ENCODE results near the gene VRK3. TPM values are rescaled to one million over a fixed set of nuclear protein-coding genes. Genes with fewer than 3 reads are reported as not detected.

Gene VRK3
- total RNA-seq, 1 experiment from 2014 or later, result 46.3 TPM

DNA sequence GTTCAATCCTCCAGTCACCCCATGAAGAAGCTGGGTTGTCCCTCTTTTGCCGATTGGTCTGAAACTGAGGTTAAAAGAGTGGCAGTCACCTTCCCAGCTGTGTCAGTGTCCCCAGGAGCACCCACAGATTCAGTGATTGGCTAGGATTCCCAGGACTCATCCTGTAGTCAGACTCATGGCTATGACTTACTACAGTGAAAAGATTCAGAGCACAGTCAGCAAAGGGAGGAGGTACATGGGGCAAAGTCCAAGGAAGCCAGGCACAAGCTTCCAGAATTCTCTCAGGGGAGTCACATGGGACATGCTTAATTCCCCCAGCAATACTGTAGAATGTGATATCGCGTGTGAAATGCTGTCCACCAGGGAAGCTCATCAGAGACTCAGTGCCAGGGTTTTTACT lies 14.8 kb upstream of the VRK3 start:
- Mint-ChIP-seq H3K36me3 (ENCODE audit: insufficient read depth, unreplicated experiment) (peaks cover 76% of the 10 kb centered on the region), H3K4me1 (ENCODE audit: low read depth, unreplicated experiment) (peaks cover 7% of the 10 kb centered on the region), H3K27me3 (ENCODE audit: insufficient read depth, unreplicated experiment) (no peaks in the 10 kb centered on the region), H3K27ac (ENCODE audit: unreplicated experiment) (no peak overlapping the region), H3K9me3 (ENCODE audit: unreplicated experiment) (peaks cover 33% of the 10 kb centered on the region), H3K4me3 (ENCODE audit: unreplicated experiment) (no peak overlapping the region)
- CTCF ChIA-PET, result no interaction called here
- POLR2A ChIA-PET, result no interaction called here
- DNase-seq, result no peak
- TF ChIP-seq, protein P1, sequence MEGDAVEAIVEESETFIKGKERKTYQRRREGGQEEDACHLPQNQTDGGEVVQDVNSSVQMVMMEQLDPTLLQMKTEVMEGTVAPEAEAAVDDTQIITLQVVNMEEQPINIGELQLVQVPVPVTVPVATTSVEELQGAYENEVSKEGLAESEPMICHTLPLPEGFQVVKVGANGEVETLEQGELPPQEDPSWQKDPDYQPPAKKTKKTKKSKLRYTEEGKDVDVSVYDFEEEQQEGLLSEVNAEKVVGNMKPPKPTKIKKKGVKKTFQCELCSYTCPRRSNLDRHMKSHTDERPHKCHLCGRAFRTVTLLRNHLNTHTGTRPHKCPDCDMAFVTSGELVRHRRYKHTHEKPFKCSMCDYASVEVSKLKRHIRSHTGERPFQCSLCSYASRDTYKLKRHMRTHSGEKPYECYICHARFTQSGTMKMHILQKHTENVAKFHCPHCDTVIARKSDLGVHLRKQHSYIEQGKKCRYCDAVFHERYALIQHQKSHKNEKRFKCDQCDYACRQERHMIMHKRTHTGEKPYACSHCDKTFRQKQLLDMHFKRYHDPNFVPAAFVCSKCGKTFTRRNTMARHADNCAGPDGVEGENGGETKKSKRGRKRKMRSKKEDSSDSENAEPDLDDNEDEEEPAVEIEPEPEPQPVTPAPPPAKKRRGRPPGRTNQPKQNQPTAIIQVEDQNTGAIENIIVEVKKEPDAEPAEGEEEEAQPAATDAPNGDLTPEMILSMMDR (IDR thresholded peaks at IDR 0.05; ENCODE audit: insufficient read depth in 1 of 2, low read depth in 1 of 2, low read length in 1 of 2, severe bottlenecking in 1 of 2, unreplicated experiment in 1 of 2), result no peak
- Histone ChIP-seq H3K4me3 (ENCODE audit: low read depth, low read length) (no peak overlapping the region), H3K4me1 (0 out of 2 replicates have a peak, but pooled peaks cover 4% of the 10 kb centered on the region), H3K9me3 (peaks cover 13% of the 10 kb centered on the region), H3K36me3 (ENCODE audit: control insufficient read depth, insufficient read depth, low read length) (peaks cover 27% of the 10 kb centered on the region), H3K27me3 (replicated peaks; ENCODE audit: control insufficient read depth, insufficient read depth, low read length) (no peaks in the 10 kb centered on the region)
- no TSS peak for BruUV-seq (replicated peaks)
- intact Hi-C loops (cut with micrococcal nuclease; ENCODE audit: unreplicated experiment), result no loop called here

DNA sequence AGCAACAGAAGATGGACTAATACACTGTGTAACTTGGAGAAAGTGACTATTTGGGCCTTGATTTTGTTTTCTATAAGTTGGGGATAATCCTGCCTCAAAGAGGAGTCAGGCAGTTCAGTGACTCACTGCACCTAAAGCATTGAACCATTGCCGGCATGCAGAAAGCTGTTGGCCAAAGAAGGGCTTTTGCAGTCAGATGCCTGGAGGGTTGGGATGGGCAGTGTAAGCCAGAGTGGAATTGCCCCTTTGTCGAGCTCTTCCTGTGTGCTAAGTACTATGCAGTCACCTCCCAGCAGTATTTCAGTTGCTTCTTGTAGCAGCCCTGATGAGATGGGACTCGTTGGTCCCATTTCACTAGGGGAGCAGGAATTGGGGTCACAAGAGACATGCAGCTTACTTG lies 11.7 kb upstream of the VRK3 start:
- H3K36me3 ChIP-seq (ENCODE audit: control insufficient read depth, insufficient read depth, low read length), result peaks cover 9% of the 10 kb centered on the region
- TF ChIP-seq, protein P1 (IDR thresholded peaks at IDR 0.05; ENCODE audit: insufficient read depth in 1 of 2, low read depth in 1 of 2, low read length in 1 of 2, severe bottlenecking in 1 of 2, unreplicated experiment in 1 of 2), result no peak
- ChIA-PET POLR2A (no interaction called here), CTCF (no interaction called here)
- Mint-ChIP-seq H3K4me1 (ENCODE audit: low read depth, unreplicated experiment) (peaks cover 7% of the 10 kb centered on the region), H3K4me3 (ENCODE audit: unreplicated experiment) (no peak overlapping the region), H3K36me3 (ENCODE audit: insufficient read depth, unreplicated experiment) (peaks cover 55% of the 10 kb centered on the region), H3K9me3 (ENCODE audit: unreplicated experiment) (peaks cover 5% of the 10 kb centered on the region), H3K27me3 (ENCODE audit: insufficient read depth, unreplicated experiment) (no peaks in the 10 kb centered on the region), H3K27ac (ENCODE audit: unreplicated experiment) (no peak overlapping the region)
- H3K4me3 ChIP-seq (ENCODE audit: low read depth, low read length), result no peak overlapping the region
- no TSS peak for BruUV-seq (replicated peaks)
- intact Hi-C loops (cut with micrococcal nuclease; ENCODE audit: unreplicated experiment), result no loop called here
- H3K27me3 ChIP-seq (replicated peaks; ENCODE audit: control insufficient read depth, insufficient read depth, low read length), result no peaks in the 10 kb centered on the region
- H3K4me1 ChIP-seq, result 0 out of 2 replicates have a peak, but pooled peaks cover 4% of the 10 kb centered on the region
- no peaks in the 10 kb centered on the region for H3K9me3 ChIP-seq
- DNase-seq, result no peak

DNA sequence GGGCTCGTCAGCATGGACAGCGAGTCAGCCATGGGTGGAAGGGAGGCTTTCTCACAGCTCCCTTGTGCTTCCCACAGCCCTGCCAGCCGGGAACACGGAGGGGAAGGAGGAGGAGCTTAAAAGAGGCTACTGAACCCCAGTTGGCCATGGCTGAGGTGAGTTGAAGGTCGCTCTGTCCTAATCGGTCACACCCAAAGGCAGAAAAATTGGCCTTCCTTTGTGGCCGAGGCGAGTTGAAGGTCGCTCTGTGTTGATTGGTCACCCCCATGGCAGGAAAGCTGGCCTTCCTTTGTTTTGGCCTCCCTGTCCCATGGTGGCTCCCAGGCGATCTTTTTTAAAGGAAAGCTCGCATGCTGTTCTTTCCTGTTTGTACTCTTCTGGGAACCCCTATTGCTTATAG lies 5.8 kb upstream of the VRK3 start:
- Mint-ChIP-seq H3K9me3 (ENCODE audit: unreplicated experiment) (no peaks in the 10 kb centered on the region), H3K27me3 (ENCODE audit: insufficient read depth, unreplicated experiment) (no peaks in the 10 kb centered on the region), H3K27ac (ENCODE audit: unreplicated experiment) (no peak overlapping the region), H3K4me3 (ENCODE audit: unreplicated experiment) (no peak overlapping the region), H3K4me1 (ENCODE audit: low read depth, unreplicated experiment) (no peaks in the 10 kb centered on the region), H3K36me3 (ENCODE audit: insufficient read depth, unreplicated experiment) (peaks cover 38% of the 10 kb centered on the region)
- no TSS peak for BruUV-seq (replicated peaks)
- DNase-seq, result no peak
- TF ChIP-seq, protein P1 (IDR thresholded peaks at IDR 0.05; ENCODE audit: insufficient read depth in 1 of 2, low read depth in 1 of 2, low read length in 1 of 2, severe bottlenecking in 1 of 2, unreplicated experiment in 1 of 2), result no peak
- CTCF ChIA-PET, result no interaction called here
- Histone ChIP-seq H3K4me3 (ENCODE audit: low read depth, low read length) (no peak overlapping the region), H3K36me3 (ENCODE audit: control insufficient read depth, insufficient read depth, low read length) (peaks cover 3% of the 10 kb centered on the region), H3K9me3 (no peaks in the 10 kb centered on the region), H3K4me1 (no peaks in the 10 kb centered on the region), H3K27me3 (replicated peaks; ENCODE audit: control insufficient read depth, insufficient read depth, low read length) (no peaks in the 10 kb centered on the region)
- intact Hi-C loops (cut with micrococcal nuclease; ENCODE audit: unreplicated experiment), result no loop called here
- POLR2A ChIA-PET, result no interaction called here

Measured in Caco-2 (cell line).